ENCODE measurements around the gene THOC5. TPM values are rescaled to one million over a fixed set of nuclear protein-coding genes. Genes with fewer than 3 reads are reported as not detected.

THOC5 gene
- total RNA-seq, 1 experiment from 2014 or later: 42.3 TPM

- no peaks in the 10 kb centered on the region; the same call in 1 of the 2 replicates for H3F3A ChIP-seq (ENCODE audit: insufficient read depth, low read depth)
- no peaks in the 10 kb centered on the region for H3K36me3 ChIP-seq (ENCODE audit: low read depth)
- BruUV-seq (replicated peaks): no TSS peak
- CTCF ChIA-PET: no interaction called here
- no peak for DNase-seq
- intact Hi-C loops (cut with micrococcal nuclease; ENCODE audit: unreplicated experiment): no loop called here
- H2AFZ ChIP-seq: no peak overlapping the region
- H3K9me3 ChIP-seq (ENCODE audit: insufficient read depth, low read depth): no peaks in the 10 kb centered on the region
- no peaks in the 10 kb centered on the region for H3K4me1 ChIP-seq (replicated peaks; ENCODE audit: insufficient read depth)
- no peaks in the 10 kb centered on the region for H3K27me3 ChIP-seq (ENCODE audit: insufficient read depth, low read depth)
- no peaks in the 10 kb centered on the region for H3K9me2 ChIP-seq (ENCODE audit: insufficient read depth)
- no peak overlapping the region for H3K4me3 ChIP-seq
- no peak overlapping the region for H3K27ac ChIP-seq
- no peaks in the 10 kb centered on the region for H3K79me2 ChIP-seq (ENCODE audit: low read depth)
- TF ChIP-seq, protein P1, sequence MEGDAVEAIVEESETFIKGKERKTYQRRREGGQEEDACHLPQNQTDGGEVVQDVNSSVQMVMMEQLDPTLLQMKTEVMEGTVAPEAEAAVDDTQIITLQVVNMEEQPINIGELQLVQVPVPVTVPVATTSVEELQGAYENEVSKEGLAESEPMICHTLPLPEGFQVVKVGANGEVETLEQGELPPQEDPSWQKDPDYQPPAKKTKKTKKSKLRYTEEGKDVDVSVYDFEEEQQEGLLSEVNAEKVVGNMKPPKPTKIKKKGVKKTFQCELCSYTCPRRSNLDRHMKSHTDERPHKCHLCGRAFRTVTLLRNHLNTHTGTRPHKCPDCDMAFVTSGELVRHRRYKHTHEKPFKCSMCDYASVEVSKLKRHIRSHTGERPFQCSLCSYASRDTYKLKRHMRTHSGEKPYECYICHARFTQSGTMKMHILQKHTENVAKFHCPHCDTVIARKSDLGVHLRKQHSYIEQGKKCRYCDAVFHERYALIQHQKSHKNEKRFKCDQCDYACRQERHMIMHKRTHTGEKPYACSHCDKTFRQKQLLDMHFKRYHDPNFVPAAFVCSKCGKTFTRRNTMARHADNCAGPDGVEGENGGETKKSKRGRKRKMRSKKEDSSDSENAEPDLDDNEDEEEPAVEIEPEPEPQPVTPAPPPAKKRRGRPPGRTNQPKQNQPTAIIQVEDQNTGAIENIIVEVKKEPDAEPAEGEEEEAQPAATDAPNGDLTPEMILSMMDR (conservative IDR thresholded peaks at IDR 0.05): no peak
- no peak for TF ChIP-seq EZH2 (IDR thresholded peaks at IDR 0.05; ENCODE audit: low read depth)
- no peak overlapping the region for H3K4me2 ChIP-seq
- POLR2A ChIA-PET (ENCODE audit: unreplicated experiment): no interaction called here
- no peaks in the 10 kb centered on the region for H4K20me1 ChIP-seq (ENCODE audit: insufficient read depth)
Observed at GRCh38 chr22:29461263-29461662, 92.3 kb downstream of the THOC5 start.

DNA sequence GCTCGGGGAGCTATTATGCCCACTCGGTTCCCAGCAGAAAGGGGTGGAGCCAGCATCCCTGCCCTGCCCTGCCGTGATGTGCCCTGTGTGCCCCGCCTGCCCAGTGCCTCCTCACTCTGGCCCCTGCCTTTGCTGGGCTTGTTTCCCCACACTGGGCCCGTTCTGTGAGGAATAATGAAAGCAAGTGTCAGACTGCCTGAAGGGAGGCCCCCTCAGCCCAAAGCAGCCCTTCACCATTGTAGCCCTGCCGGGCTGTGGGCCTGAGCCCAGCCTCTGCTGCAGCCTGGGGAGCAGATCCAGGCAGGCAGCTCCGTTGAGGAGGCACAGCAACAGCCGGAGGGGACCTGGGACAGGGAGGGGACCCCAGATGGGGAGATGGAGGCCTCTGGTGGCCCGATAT, 93.8 kb downstream of the THOC5 start:
- intact Hi-C loops (cut with micrococcal nuclease; ENCODE audit: unreplicated experiment): no loop called here
- POLR2A ChIA-PET (ENCODE audit: unreplicated experiment): no interaction called here
- no peak for DNase-seq

DNA sequence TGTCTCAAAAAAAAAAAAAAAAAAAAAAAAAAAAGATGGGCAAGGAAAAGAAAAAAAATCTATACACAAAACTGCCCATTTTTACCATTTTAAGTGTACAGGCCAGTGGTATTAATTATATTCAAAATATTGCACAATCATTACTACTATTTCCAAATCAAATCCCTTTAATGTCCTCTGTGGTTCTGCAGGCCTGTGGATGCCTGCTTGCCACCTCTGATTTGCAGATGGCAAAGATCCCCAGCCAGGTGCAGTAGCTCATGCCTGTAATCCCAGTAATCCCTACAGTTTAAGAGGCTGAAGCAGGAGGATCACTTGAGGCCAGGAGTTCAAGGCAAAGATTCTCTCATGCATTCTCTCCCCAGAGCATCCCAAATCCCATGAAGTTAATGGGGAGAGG, 95.0 kb downstream of the THOC5 start:
- no peak for TF ChIP-seq EZH2 (IDR thresholded peaks at IDR 0.05; ENCODE audit: low read depth)
- TF ChIP-seq, protein P1 (conservative IDR thresholded peaks at IDR 0.05): no peak
- no peaks in the 10 kb centered on the region for H3K9me3 ChIP-seq (ENCODE audit: insufficient read depth, low read depth)
- H3K27me3 ChIP-seq (ENCODE audit: insufficient read depth, low read depth): no peaks in the 10 kb centered on the region
- H3K27ac ChIP-seq: no peak overlapping the region
- H2AFZ ChIP-seq: no peak overlapping the region
- no peak overlapping the region for H3K4me2 ChIP-seq
- BruUV-seq (replicated peaks): no TSS peak
- intact Hi-C loops (cut with micrococcal nuclease; ENCODE audit: unreplicated experiment): no loop called here
- POLR2A ChIA-PET (ENCODE audit: unreplicated experiment): no interaction called here
- H3K4me3 ChIP-seq: no peak overlapping the region
- H3K9me2 ChIP-seq (ENCODE audit: insufficient read depth): no peaks in the 10 kb centered on the region
- DNase-seq: no peak
- H3F3A ChIP-seq (ENCODE audit: insufficient read depth, low read depth): no peaks in the 10 kb centered on the region; the same call in 1 of the 2 replicates
- CTCF ChIA-PET: no interaction called here
- no peaks in the 10 kb centered on the region for H3K79me2 ChIP-seq (ENCODE audit: low read depth)
- H4K20me1 ChIP-seq (ENCODE audit: insufficient read depth): no peaks in the 10 kb centered on the region
- no peaks in the 10 kb centered on the region for H3K4me1 ChIP-seq (replicated peaks; ENCODE audit: insufficient read depth)
- H3K36me3 ChIP-seq (ENCODE audit: low read depth): no peaks in the 10 kb centered on the region

More for the DNA sequence above, 93.8 kb downstream of the THOC5 start:
- H3K27me3 ChIP-seq (ENCODE audit: insufficient read depth, low read depth): no peaks in the 10 kb centered on the region
- no peaks in the 10 kb centered on the region for H4K20me1 ChIP-seq (ENCODE audit: insufficient read depth)
- H3K4me2 ChIP-seq: no peak overlapping the region
- CTCF ChIA-PET: interaction anchor here (0.7 kb wide), 1 partner anchor 176 kb away, joined by 3 read pairs; no protein-coding TSS in a partner anchor
- BruUV-seq (replicated peaks): no TSS peak
- H2AFZ ChIP-seq: no peak overlapping the region
- H3F3A ChIP-seq (ENCODE audit: insufficient read depth, low read depth): no peaks in the 10 kb centered on the region; the same call in 1 of the 2 replicates
- H3K4me3 ChIP-seq: no peak overlapping the region
- TF ChIP-seq EZH2 (IDR thresholded peaks at IDR 0.05; ENCODE audit: low read depth): no peak
- TF ChIP-seq, protein P1 (conservative IDR thresholded peaks at IDR 0.05): no peak
- H3K27ac ChIP-seq: no peak overlapping the region
- no peaks in the 10 kb centered on the region for H3K9me2 ChIP-seq (ENCODE audit: insufficient read depth)
- H3K36me3 ChIP-seq (ENCODE audit: low read depth): no peaks in the 10 kb centered on the region
- no peaks in the 10 kb centered on the region for H3K4me1 ChIP-seq (replicated peaks; ENCODE audit: insufficient read depth)
- no peaks in the 10 kb centered on the region for H3K9me3 ChIP-seq (ENCODE audit: insufficient read depth, low read depth)
- H3K79me2 ChIP-seq (ENCODE audit: low read depth): no peaks in the 10 kb centered on the region
